ENCODE measurements around the gene SORL1-AS1.

Gene SORL1-AS1

GRCh38 chr11:121421149-121421901 is 31.4 kb downstream of the SORL1-AS1 start:
- Histone ChIP-seq H3K27ac (ENCODE audit: poor library complexity, severe bottlenecking) (no peak overlapping the region), H3K9me3 (ENCODE audit: severe bottlenecking) (no peaks in the 10 kb centered on the region), H3K4me3 (ENCODE audit: severe bottlenecking) (no peak overlapping the region), H3K4me1 (ENCODE audit: insufficient read depth, poor library complexity, severe bottlenecking) (peaks cover 12% of the 10 kb centered on the region), H3K27me3 (ENCODE audit: insufficient read depth, poor library complexity, severe bottlenecking) (no peaks in the 10 kb centered on the region), H3K36me3 (ENCODE audit: low read depth) (no peaks in the 10 kb centered on the region)
- no peak for DNase-seq (ENCODE audit: low spot score)
- TF ChIP-seq CTCF (IDR thresholded peaks at IDR 0.05; ENCODE audit: poor library complexity, severe bottlenecking) = no peak
- no peak for ATAC-seq (ENCODE audit: low read depth)

GRCh38 chr11:121420398-121420797 is 32.4 kb downstream of the SORL1-AS1 start:
- Histone ChIP-seq H3K4me1 (ENCODE audit: insufficient read depth, poor library complexity, severe bottlenecking) (peaks cover 19% of the 10 kb centered on the region), H3K27ac (ENCODE audit: poor library complexity, severe bottlenecking) (no peak overlapping the region), H3K9me3 (ENCODE audit: severe bottlenecking) (no peaks in the 10 kb centered on the region), H3K27me3 (ENCODE audit: insufficient read depth, poor library complexity, severe bottlenecking) (no peaks in the 10 kb centered on the region), H3K36me3 (ENCODE audit: low read depth) (no peaks in the 10 kb centered on the region), H3K4me3 (ENCODE audit: severe bottlenecking) (no peak overlapping the region)
- TF ChIP-seq CTCF (IDR thresholded peaks at IDR 0.05; ENCODE audit: poor library complexity, severe bottlenecking) = no peak
- no peak for ATAC-seq (ENCODE audit: low read depth)
- no peak for DNase-seq (ENCODE audit: low spot score)

- H3K4me1 ChIP-seq (ENCODE audit: insufficient read depth, poor library complexity, severe bottlenecking) = peaks cover 19% of the 10 kb centered on the region
- H3K9me3 ChIP-seq (ENCODE audit: severe bottlenecking) = no peaks in the 10 kb centered on the region
- no peak for DNase-seq (ENCODE audit: low spot score)
- no peak overlapping the region for H3K27ac ChIP-seq (ENCODE audit: poor library complexity, severe bottlenecking)
- no peaks in the 10 kb centered on the region for H3K36me3 ChIP-seq (ENCODE audit: low read depth)
- no peak for TF ChIP-seq CTCF (IDR thresholded peaks at IDR 0.05; ENCODE audit: poor library complexity, severe bottlenecking)
- no peak overlapping the region for H3K4me3 ChIP-seq (ENCODE audit: severe bottlenecking)
- H3K27me3 ChIP-seq (ENCODE audit: insufficient read depth, poor library complexity, severe bottlenecking) = no peaks in the 10 kb centered on the region
- ATAC-seq (ENCODE audit: low read depth) = no peak
Measured at GRCh38 chr11:121419836-121420235, 32.9 kb downstream of the SORL1-AS1 start.

GRCh38 chr11:121418625-121419114 is 34.1 kb downstream of the SORL1-AS1 start:
- peaks cover 19% of the 10 kb centered on the region for H3K4me1 ChIP-seq (ENCODE audit: insufficient read depth, poor library complexity, severe bottlenecking)
- no peaks in the 10 kb centered on the region for H3K27me3 ChIP-seq (ENCODE audit: insufficient read depth, poor library complexity, severe bottlenecking)
- H3K36me3 ChIP-seq (ENCODE audit: low read depth) = no peaks in the 10 kb centered on the region
- no peaks in the 10 kb centered on the region for H3K9me3 ChIP-seq (ENCODE audit: severe bottlenecking)
- no peak for DNase-seq (ENCODE audit: low spot score)
- no peak for ATAC-seq (ENCODE audit: low read depth)
- no peak overlapping the region for H3K4me3 ChIP-seq (ENCODE audit: severe bottlenecking)
- H3K27ac ChIP-seq (ENCODE audit: poor library complexity, severe bottlenecking) = no peak overlapping the region
- no peak for TF ChIP-seq CTCF (IDR thresholded peaks at IDR 0.05; ENCODE audit: poor library complexity, severe bottlenecking)

- ATAC-seq (ENCODE audit: low read depth) (no peak), DNase-seq (ENCODE audit: low spot score) (no peak)
- Histone ChIP-seq H3K27me3 (ENCODE audit: insufficient read depth, poor library complexity, severe bottlenecking) (no peaks in the 10 kb centered on the region), H3K4me1 (ENCODE audit: insufficient read depth, poor library complexity, severe bottlenecking) (peaks cover 19% of the 10 kb centered on the region), H3K9me3 (ENCODE audit: severe bottlenecking) (no peaks in the 10 kb centered on the region), H3K36me3 (ENCODE audit: low read depth) (no peaks in the 10 kb centered on the region), H3K4me3 (ENCODE audit: severe bottlenecking) (no peak overlapping the region), H3K27ac (ENCODE audit: poor library complexity, severe bottlenecking) (no peak overlapping the region)
- no peak for TF ChIP-seq CTCF (IDR thresholded peaks at IDR 0.05; ENCODE audit: poor library complexity, severe bottlenecking)
Measured at GRCh38 chr11:121417607-121418006, 35.2 kb downstream of the SORL1-AS1 start.

All from RWPE2 (cell line).